GF-D8 (cell line): ENCODE results near the gene GARNL3.

Experiments used
- DNase-seq: peaks from one replicate; lab custom pipeline; 2025; lab: John Stamatoyannopoulos, UW

The GARNL3 gene, protein sequence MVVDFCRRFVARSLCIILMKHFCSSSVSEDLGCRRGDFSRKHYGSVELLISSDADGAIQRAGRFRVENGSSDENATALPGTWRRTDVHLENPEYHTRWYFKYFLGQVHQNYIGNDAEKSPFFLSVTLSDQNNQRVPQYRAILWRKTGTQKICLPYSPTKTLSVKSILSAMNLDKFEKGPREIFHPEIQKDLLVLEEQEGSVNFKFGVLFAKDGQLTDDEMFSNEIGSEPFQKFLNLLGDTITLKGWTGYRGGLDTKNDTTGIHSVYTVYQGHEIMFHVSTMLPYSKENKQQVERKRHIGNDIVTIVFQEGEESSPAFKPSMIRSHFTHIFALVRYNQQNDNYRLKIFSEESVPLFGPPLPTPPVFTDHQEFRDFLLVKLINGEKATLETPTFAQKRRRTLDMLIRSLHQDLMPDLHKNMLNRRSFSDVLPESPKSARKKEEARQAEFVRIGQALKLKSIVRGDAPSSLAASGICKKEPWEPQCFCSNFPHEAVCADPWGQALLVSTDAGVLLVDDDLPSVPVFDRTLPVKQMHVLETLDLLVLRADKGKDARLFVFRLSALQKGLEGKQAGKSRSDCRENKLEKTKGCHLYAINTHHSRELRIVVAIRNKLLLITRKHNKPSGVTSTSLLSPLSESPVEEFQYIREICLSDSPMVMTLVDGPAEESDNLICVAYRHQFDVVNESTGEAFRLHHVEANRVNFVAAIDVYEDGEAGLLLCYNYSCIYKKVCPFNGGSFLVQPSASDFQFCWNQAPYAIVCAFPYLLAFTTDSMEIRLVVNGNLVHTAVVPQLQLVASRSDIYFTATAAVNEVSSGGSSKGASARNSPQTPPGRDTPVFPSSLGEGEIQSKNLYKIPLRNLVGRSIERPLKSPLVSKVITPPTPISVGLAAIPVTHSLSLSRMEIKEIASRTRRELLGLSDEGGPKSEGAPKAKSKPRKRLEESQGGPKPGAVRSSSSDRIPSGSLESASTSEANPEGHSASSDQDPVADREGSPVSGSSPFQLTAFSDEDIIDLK

DNA sequence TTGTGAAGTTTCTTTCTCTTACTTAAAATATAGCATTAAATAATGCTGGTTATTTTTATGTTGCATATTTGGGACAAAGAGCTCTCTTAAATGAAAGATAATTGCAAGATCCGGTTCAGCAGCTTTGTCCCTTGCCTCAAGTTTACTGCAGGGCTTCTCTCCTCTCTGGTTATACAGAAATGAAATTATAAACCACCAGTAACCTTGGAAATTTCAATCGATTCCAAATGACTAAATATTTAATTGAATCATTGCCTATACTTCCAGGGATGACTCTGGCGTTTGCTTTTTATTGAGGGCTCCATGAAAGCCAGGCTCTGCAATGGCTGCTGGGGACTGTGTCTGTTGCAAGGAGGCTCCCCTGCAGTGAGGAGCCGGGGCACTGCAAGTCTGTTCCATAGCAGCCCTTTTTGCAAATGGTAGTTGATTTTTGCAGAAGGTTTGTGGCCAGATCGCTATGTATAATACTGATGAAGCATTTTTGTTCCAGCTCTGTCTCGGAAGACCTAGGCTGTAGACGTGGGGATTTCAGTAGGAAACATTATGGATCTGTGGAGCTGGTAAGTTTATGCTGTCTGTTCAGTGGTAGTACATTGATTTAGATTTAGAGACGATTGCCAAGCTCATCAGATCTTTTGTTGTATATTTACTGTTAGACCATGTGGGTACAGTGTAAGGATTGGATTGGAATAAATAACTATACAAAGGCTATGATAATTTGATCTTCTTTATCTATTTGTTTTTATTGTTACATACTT lies at the start of gene GARNL3:
Gene GARNL3 (plus strand): TSS at position 313 of the 758 bp plus-strand sequence. CDS start 104 bp downstream, at position 417.
- DNase-seq, result no peak

DNA sequence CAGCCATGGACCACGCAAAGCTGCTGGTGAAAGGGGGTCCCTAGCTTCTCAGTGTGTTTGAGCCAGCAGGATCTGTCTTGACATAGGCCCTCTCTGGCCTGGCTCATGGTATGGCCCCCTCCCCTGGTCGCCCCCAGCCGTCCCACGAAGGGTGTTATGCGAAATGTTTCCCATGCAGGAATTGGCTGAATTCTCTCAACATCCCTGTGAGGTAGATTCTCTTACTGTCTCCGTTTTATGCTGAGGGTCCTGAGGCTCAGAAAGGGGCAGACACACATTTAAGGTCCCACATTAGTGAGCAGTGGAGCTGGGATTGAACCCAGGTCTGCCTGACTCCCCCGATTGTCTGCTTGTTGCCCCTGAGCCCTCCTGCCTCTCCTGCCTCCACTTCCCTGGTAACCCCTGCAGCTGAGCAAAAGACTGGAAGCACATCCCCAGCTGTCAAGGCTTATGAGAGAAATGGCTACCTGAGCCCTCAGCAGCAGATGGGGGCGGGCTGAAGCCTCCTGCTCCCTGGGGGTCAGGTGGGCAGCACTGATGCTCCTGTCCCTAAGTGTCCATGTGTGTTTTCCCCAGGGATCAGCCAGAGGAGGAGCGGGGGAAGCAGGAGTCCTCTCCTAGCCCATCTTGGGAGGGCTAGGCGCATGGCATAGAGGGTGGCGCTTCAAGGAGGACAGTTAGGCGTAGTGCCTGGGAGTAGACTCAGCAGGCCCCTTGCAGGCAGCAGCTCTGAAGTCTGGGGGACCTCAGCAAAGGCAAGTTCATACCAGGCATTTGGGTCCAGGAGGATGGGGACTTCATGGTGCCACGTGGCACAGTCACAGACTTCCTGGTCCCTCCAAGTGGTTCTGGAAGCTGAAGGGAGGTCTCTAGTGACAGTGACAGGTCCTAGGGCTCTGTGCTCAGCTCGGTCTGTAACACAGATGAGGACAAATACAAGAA lies 49.0 kb upstream of the GARNL3 start:
- no peak for DNase-seq

DNA sequence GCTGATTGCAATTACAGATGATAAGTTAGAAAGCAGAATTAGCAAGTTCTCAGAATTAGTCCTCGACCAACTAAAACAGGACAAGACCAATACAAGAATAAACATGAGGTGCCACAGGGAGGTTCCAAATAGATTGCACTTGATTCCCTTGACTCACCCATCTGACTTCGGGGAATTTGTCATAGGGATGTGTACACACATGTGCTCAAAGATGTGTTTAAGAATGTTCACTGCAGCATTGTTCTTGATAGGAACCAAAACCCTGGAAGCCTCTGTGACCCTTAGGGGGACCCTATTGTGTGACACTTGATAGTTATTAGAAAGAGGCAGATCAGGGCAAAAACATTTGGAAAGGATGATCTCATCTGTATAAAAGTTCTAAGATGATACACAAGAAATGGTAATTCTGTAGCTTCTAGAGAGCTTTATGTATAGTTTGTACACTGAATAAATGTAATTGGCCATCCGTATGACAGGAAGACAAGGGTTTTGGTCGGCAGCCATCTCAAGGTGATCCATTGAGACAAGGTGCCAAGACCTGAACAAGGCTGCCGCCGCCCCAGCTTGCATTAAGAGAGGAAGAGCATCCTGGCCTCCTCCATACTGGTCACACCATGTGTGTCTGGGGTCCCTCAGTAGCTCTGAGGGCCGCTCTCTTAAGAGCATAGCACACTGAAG lies 48.2 kb upstream of the GARNL3 start:
- no peak for DNase-seq

DNA sequence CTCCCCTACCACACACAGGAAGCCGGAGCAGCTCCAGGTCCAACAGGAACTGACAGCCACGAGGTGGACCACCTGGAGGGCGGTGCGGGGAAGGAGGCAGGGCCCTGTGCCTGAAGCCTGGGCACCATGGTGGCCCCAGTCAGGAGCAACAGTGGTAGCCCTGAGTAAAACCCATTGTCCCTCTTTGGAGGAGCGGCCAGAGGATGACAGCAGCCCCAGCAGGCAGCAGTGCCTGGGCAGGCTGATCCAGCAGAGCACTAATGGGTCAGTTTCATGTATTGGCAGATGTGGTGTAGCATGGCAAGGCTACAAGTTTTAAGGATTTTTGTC lies 47.7 kb upstream of the GARNL3 start:
- no peak for DNase-seq

DNA sequence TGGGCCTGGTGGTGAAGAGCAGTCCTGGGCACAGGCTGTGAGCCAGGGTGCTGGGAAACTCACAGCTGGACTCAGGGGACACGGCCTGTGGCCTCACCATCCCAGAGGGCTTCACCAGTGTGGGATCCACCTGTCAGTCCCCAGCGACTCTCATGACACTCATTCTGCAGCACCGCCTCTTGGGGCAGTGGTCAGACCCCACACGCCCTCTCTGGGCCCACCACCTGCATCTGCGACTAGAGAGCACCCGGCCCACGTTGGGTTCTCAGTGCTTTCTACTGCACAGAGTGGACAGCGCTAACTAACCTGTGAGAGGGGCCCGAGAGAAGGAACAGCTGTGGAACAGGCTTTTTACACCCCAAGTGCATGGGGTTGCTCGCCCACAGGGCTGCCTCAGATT lies 45.8 kb upstream of the GARNL3 start:
- no peak for DNase-seq

DNA sequence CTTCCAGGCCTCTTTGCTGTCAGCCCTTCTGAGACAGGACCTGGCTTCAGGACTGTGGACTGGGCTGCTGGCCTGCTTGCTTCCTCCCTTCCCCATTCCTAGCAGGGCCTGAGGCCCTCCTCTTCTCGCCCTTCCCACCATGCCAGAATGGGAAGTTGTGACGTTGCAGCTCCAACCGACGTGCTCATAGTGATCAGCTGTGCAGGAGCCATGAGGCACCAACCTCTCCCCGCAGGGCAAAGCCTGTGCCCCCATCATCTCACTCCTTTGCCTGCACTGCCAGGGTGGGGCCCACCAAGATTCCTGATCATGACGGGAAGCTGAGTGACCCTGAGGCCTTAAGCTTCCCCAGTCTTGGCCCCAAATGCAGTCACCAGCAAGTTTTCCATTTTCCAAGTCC lies 45.1 kb upstream of the GARNL3 start:
- no peak for DNase-seq

DNA sequence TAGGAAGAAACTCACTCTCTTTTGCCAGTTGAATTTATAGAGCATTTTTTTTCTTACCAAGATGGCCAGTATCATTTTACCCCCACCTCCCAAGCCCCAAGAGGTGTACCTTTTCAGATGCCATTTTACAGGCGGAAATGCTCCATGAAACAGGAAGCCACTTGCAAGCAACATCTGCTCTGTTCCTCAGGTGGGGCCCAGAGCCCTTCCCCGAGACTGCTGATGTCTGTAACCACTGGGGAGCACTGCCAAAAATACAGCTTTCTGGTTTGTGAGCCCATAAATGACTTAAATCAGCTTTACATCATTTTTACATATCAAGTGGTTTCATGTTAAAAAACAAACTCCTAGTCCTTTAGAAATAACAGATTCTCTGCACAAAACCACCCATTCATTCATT lies 42.9 kb upstream of the GARNL3 start:
- DNase-seq, result no peak

DNA sequence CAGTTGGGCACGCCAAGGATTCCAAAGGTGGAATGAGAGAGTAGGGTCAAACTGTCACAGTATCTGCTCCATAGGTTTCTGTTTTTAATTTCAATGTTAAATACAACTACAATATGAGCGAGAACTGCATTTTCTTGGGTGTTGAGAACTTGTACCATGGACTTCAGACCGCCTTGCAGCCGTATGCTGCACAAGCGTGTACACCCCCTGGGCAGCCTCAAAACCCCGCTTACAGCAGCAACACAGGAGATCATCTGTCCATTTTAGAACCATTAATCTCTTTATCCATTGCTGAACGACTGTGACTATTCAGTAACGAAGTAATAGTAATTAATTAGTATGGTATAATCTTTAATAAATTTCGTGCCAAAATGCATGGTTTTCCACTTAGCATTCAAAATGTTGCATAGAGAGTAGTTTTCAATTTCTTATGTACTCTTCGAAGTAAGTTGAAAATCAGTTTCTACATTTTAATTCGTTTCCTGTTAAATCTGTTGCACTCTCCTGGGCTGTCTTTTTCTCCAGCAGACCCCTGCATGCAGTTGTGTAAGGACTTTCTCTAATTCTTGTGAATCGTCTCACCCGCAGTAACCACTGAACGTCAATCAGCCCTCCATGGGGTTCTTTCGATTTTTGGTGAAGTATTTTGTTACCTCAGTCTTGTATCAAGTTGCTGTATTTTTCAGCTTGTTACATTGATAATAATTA lies 42.0 kb upstream of the GARNL3 start:
- no peak for DNase-seq

DNA sequence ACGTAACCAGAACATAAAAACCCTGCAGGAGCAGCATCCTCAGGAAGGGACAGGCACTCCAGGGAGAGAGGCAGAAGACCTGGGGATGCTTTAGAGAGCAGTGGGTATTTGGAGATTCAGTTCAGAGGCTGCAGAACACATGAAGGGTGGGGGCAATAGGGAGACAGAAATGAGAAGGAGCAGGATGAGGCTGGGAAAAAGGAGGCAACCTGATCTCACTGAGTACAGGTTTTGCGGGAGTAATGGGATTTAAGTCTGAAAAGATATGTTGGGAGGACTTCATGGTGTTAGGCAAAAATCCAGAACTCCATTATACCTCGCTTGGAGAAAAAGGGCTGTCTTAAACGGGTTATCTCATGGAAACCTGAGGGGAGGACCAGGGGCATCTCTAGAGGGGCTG lies 41.3 kb upstream of the GARNL3 start:
- DNase-seq, result no peak

DNA sequence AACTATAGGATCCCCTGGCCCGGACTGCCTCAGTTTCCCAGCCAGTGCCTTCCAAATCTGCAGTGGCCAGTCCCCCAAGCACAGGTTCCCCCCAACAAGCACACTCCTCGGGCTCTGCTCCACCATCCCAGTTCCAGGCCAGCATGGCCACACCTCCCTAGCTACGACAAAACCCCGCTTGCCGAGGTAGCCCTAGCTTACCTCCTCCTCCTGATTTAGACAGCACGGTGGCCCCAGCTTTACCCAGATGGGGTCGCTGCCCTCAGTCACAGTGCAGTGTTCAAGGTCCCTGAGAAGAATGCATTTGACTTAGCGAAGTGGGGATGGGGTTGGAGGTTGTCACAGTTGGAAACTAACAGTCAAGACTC lies 40.8 kb upstream of the GARNL3 start:
- no peak for DNase-seq

DNA sequence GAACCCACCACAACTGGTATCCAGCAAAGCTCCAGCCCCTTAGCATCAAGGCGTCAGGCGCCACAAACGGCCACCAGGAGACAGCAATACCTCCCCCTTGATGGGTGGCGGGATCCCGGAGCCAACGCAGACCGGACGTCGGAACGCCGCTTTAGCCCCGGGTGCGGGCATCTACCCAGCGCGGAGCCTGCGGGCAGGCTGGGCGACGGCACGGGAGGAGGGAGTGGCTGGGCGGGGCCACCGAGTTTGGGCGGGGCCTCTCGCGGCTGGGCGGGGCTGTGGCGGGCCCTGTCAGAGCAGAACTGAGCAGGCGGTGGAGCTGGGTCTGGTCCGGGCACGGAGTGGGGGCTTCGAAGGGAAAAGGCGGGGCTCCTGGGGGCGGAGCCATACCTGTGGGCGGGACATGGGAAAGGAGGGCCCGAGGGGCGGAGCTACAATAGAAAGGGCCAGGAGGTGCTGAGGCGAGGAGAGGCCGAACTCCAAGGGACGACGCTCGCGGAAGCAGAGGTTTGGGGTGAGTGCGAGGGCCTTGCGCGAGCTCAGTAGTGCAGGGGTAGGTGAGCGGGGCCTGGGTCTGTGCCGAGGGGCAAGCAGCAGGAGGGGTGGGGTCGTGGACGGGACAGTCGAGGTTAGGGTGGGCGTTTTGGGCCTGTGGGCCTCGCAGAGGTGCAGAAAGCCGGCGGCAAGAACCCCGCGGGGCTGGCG lies 40.2 kb upstream of the GARNL3 start:
- no peak for DNase-seq

DNA sequence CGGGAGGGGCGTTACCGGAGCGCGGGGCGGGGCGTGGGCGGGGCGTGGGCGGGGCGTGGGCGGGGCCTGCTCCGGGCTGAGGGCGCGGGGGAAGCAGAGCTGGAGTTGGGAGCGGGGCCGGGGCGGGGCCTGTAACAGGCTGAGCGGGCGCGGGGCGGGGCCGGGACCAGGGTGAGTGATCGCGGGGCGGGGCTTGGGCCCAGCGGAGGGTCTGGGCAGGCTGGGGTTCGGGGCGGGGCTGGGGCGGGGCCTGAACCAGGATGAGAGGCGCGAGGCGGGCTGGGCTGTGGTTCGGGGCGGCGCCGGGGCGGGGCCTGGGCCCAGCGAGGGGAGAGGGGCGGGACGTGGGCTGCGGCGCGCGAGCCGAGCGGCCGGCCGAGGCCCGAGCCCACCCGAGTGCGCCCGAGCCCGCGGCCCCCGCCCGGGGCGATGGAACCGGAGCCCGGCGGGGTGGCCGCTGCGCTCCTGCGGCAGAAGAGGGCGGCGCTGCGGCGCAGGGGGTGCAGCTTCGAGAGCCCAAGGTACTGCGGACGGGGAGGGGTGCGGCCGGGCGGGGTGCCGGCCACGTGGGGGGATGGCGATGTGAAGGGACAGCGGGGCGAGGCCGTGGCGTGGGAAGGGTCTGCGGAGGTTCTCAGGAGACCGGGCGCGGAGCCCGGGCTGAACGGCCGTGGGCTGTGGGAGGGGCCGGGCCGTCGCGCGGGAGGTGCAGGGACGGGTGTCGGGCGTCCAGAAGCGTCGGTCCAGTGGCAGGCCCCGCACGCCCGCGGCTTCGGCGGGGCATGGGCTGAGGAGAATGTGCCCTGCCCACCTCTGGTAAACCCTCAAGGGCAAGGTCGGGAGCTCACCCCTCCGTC lies 39.5 kb upstream of the GARNL3 start:
- DNase-seq, result no peak

DNA sequence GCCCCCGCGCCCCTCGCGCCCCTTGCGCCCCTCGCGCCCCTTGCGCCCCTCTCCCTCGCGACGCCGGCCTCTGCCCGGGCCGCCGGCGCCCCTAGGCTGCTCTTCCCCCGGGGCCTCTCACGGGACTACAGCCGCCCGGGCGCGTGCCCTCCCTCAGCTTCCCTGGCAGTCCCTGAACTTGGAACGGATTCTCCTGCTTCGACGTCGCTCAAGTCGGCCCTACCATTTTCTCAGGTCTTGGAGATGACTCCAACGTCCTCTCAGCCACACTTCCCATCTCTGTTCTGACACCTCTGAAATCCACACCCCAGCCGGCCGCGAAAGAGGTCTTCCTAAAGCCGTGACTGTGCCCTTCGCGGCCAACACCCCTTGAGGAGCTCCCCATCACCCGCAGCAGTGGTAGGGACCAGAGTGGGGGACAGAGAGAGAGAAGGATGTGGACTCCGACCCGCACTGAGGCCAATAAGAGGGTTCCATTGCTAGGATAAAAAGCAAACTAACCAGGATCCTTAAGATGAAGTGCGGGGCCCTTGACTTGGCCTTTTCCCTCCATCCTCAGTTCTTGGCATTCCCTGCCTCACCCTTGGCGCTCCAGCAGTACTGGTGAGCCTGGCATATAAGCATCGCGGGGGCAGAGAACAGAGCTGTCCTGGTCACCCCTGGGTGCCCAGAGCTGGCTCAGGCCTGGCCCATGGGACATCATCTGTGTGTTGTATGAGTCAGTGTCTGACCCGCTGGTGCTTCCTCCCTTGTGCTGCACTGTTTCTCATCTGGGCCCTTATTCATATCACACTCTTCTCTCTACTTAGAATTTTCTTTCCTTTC lies 38.6 kb upstream of the GARNL3 start:
- DNase-seq, result no peak

DNA sequence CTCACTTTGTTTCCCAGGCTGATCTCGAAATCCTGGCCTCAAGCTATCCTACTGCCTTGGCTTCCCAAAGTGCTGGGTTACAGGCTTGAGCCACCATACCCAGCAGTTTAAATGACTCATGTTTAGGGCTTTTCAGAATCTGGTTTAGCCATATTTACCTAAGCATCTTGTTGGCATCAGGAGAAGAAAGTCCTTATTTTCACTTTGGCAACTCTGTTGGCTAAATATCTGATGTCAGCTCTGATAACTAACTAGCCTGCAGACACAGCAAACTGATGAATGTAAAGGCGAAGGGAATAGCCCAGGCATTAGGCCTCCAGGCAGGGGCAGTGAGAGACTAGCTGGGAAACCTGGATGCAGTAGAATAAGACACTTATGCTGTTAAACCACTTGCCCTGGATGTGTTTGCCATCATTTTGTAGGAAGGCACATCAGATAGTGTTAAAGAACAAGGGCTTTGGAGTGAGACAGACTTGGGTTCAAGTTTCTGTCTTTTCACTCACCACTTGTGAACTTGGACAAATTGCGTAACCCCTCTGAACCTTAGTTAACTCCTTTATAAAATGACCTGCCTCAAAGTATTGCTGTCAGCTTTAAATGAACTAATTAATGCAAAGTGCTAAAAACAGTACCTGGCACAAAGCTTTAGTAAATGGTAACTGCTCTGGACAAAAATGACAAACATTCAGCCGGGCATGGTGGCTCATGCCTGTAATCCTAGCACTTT lies 34.7 kb upstream of the GARNL3 start:
- no peak for DNase-seq

DNA sequence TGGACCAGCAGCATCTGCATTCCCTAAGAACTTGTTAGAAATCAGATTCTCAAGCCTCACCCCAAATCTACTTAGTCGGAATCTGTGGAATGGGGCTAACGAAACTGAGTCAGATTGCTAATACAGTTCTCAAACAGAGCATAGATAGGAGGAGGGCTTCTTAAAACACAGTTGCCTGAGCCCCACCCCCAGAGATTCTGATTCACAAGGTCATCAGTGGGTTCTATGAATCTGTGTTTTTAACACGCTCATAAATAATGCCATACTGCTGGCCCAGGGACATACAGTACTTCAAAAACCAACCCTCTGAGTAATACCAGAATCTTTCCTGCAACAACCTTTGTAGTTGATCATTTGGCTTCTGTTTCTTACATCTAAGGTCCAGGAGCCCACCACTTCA lies 32.9 kb upstream of the GARNL3 start:
- DNase-seq, result no peak

DNA sequence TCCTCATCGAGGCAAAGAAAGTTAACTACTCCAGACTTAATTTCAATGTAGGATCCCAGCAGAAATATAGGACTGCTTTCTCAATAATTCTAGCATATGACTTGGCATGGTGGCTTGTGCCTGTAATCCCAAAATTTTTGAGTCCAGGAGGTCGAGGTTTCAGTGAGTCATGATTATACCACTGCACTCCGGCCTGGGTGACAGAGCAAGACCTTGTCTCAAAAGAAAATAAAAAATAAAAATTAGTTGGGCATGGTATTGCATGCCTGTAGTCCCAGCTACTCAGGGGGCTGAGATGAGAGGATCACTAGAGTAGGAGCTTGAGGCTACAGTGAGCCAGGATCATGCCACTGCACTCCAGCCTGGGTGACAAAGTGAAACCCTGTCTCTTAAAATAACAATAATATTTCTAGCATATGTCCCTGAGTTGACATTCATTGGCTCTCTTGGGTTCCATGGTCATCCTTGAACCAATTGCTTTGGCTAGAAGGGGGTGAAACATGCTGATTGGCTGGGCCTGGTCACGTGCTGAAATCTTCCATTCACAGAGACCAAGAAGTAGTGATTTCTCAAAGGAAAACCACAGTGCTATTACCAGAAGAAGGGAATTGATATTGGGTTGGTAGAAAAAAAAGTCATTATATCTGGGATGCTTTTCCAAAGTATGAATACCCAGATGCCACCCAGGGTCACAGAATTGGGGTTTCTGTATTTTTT lies 31.6 kb upstream of the GARNL3 start:
- no peak for DNase-seq
